HepG2 (cell line): ENCODE results near the gene AP4E1.

ENCODE experiments used
- FOXP1 ChIP-seq, 2 experiments: fragments of 450-650 bp in 1 of 2; IDR thresholded peaks; 2 replicates each; pipeline ENCODE4 v1.6.1; 2017 to 2018; ENCODE audit warnings: antibody characterized with exemption in 1 of 2
- RBM22 ChIP-seq: fragments of 200-400 bp; formaldehyde crosslinking; optimal IDR thresholded peaks from 2 replicates; pipeline ENCODE3; 2017; ENCODE audit warnings: mild to moderate bottlenecking, low read length, moderate library complexity
- SOX6 ChIP-seq, 2 experiments: fragments of 450-650 bp in 1 of 2; sonication (generic) in 1 of 2; formaldehyde crosslinking in 1 of 2; IDR thresholded peaks; 2 replicates each; pipeline versions ENCODE4 v1.4.0 to v1.6.1; 2017 to 2020; ENCODE audit warnings: antibody characterized with exemption in 1 of 2, mild to moderate bottlenecking in 1 of 2, missing genetic modification reagents in 1 of 2
- ZBTB1 ChIP-seq: sonication (generic); formaldehyde crosslinking; IDR thresholded peaks from 2 replicates; pipeline ENCODE4 v1.4.0; 2020; ENCODE audit warnings: missing genetic modification reagents, borderline replicate concordance
- ZNF768 ChIP-seq: sonication (generic); formaldehyde crosslinking; IDR thresholded peaks from 2 replicates; pipeline ENCODE4 v1.4.0; 2020; ENCODE audit warnings: missing genetic modification reagents
- ZNF772 ChIP-seq: sonication (generic); formaldehyde crosslinking; IDR thresholded peaks from 2 replicates; pipeline ENCODE4 v1.5.0; 2020; ENCODE audit warnings: mild to moderate bottlenecking, missing genetic modification reagents
- TF ChIP-seq, protein P1 (sequence below): sonication (generic); formaldehyde crosslinking; IDR thresholded peaks from 2 replicates; pipeline ENCODE4 v1.5.0; 2020; ENCODE audit warnings: mild to moderate bottlenecking, missing genetic modification reagents, moderate library complexity

GRCh38 chr15:50933341-50933740 is 24.9 kb downstream of the AP4E1 start:
- TF ChIP-seq RBM22 = no peak
- TF ChIP-seq FOXP1 (IDR thresholded peaks at IDR 0.05) = no peak
- TF ChIP-seq FOXP1 (CRISPR knock-in tag; IDR thresholded peaks at IDR 0.05) = no peak
- no peak for TF ChIP-seq ZBTB1 (CRISPR knock-in tag)
- no peak for TF ChIP-seq ZNF772 (CRISPR knock-in tag)
- TF ChIP-seq, protein P1, sequence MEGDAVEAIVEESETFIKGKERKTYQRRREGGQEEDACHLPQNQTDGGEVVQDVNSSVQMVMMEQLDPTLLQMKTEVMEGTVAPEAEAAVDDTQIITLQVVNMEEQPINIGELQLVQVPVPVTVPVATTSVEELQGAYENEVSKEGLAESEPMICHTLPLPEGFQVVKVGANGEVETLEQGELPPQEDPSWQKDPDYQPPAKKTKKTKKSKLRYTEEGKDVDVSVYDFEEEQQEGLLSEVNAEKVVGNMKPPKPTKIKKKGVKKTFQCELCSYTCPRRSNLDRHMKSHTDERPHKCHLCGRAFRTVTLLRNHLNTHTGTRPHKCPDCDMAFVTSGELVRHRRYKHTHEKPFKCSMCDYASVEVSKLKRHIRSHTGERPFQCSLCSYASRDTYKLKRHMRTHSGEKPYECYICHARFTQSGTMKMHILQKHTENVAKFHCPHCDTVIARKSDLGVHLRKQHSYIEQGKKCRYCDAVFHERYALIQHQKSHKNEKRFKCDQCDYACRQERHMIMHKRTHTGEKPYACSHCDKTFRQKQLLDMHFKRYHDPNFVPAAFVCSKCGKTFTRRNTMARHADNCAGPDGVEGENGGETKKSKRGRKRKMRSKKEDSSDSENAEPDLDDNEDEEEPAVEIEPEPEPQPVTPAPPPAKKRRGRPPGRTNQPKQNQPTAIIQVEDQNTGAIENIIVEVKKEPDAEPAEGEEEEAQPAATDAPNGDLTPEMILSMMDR (CRISPR knock-in tag) = no peak
- TF ChIP-seq SOX6 (IDR thresholded peaks at IDR 0.05) = no peak
- no peak for TF ChIP-seq SOX6 (CRISPR knock-in tag; IDR thresholded peaks at IDR 0.05)
- TF ChIP-seq ZNF768 = no peak
